Stromal cell of bone marrow (primary cell): ENCODE data around the gene RAB13.

Source experiments
- DNase-seq: peaks from one replicate; pipeline ENCODE4 v3.0.0-alpha.2; 2012; ENCODE audit warnings: low read depth

Gene RAB13

DNA sequence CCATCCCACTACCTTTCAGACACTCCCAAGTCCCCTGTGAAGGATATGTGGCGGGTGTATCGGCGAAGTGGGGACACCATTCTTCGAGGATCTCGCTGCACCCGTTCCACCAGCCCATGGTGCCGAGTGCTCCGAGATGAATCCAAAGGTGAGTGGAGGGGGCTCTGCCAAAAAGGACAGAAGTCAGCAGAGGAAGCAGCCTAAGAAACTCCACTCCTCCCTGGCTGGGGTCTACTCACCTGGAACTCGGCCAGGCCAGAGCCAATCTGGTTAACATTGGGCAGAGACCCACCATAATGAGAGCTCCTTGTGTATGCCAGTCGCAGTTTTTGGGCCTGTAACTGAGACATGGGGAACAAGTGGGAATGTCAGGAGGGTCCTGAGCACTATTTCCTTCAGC is 31.3 kb downstream of the RAB13 start:
- no peak for DNase-seq

DNA sequence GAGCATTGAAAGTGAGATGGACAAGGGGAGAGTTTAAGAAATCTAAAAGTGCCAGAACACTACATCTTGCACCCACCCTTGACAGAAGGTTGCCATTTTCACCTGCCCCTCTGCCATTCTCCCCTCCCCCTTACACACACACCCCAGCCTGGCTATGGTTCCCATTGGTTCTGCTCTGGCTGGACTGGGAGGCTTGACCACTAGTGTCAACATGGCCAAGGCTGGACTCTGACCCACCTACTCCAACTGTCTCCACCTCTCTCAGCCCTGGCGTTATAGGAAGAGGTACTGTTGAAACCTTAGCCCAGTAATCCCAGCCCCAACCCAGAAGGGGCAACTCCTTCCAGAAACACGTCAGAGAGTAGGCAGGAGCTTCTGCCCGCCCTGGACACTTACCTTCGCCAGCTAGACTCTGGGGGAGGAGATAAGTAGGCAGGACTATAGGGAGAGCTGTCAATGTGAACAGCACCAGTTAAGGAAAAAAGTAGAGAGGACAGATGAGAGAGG is 32.2 kb downstream of the RAB13 start:
- no peak for DNase-seq

DNA sequence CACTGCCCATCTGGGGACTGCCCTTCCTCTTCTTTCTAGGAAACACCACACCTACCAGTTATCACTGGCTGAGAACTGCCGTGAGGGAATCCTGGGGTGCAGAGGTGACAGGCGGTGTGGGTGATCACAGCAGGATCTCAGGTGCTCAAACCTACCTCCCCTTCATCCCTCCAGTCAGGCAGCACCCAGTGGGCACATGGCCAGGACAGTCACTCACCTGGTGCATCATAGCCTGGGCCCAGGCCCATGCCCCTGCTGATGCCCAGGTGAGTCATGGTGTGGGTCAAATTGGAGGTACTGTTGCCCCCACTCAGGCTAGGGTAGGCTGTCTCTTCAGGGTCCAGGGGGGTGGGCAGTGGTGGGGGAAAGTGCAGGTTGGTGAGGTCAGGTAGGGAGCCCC is 34.3 kb downstream of the RAB13 start:
- DNase-seq: no peak

DNA sequence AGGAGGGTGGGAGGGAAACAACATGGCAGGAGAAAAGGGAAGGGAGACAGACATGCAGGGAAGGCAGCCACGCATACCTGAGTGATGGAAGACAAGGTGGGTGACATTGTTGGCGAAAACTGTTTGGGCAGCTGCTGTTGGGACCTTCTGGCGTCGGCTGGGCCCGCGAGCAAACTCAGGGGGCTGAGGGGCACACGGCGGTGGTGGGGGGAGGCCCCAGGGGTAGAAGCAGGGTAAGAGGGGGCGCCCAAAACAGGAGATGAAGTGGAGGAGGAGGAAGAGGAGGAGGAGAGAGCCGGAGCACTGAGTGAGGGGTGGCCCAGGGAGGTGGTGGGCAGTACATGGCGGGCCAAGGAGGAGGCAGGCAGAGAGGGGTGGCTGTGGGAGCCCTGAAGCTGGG is 35.0 kb downstream of the RAB13 start:
- DNase-seq: no peak

DNA sequence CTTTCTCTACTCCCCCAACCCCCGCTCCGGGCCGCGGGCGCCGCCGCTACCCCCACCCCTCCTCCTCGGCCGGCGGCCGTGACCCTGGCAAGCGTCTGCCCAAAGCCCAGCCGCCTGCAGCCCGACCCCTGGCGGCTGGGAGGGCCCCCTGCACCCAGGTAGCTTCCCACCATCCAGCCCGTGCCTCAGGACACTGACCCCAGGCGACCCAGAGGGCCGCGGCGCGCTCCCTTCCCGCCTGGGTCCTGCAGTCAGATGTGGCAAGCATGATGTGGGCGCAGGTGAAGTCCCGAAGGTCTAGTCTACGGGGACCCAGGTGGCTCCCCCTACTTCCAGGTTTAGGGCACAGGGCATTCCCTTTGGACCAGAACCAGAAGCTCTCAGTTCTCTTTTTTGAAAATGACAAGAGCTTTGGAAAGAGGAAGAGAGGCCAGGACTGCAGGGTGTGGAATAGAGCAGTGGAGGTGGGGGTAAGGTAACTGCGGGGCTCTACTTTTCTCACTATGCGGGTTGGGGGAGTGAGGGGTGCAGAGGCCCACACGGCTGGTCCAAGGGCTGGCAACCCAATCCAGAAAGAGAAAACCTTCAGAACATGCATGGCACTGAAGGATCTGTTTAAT is 39.4 kb downstream of the RAB13 start, which contains the start of gene DENND4B:
TSS of gene DENND4B (minus strand) at position 97 of the 620 bp plus-strand sequence. CDS start 2,344 bp downstream, outside the sequence.
- DNase-seq: peak; percentile 59

DNA sequence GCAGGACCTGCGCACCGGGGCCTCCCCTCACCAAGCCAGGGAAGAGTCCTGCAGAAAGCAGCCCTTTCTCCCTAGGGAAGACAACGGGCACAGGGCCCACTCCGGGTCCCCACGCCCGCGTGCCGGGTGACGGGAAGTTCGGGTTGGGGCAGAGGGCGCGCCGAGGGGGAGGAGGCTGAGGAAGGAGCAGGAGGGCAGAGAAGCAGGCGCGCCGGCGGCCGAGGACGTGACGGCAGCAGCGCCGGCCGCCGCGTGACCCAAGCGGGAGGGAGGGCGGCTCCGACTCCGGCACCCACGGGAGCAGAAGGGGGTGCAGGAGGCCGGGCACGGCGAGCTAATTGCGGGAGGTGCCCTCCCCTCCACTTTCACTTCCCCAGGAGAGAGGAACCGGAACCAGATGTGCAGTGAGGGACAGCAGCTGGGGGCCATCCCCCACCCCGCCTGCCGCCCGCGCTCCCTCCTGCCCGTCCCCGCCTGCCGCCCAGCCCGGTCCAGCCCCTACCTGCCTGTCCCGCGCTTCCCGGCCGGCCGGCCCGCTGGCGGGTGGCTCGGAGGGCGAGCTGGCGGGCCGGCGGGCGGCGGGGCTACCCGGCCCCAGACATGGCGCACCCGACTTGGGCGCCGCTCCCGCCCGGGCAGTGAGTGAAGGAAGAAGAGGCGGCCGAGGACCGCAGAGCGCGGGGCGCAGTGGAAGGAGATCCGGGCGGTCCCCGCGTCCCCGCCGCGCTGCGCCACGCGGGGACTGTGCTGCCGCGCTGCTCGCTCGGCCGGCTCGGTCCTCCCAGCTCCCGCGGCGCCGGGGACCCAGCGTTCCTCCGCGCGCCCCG is 40.1 kb downstream of the RAB13 start:
- peak; percentile 56 for DNase-seq

DNA sequence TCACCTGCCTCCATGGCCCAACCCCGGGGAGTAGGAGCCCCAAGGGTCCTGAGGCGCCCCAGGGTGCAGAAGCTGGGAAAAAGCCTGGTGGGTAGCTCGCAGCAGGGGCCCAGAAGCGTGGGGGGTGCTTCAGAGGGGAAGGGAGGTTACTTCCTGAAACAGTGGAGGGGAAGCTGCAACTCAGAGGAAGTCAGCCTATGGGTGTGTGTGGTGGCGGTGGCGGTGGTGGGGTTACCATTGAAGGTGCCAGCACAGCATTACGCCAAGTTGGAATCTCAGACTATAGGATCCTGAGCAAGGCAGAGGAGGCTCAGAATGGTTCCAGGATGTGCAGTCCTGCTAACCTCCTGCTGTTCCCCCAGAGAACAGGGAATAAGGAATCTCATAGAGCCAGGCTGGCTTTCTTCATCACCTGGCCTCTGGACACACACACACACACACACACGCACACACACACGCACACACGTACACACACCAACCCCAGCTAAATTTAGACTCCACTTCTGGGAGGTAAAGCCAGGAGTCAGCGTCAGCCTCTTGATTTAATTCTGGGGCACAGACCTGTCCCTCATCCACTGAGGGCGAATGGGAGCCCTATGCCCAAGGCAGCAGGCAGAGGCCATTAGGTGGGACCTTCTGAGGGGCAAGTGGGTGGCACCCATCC is 40.9 kb downstream of the RAB13 start:
- no peak for DNase-seq

DNA sequence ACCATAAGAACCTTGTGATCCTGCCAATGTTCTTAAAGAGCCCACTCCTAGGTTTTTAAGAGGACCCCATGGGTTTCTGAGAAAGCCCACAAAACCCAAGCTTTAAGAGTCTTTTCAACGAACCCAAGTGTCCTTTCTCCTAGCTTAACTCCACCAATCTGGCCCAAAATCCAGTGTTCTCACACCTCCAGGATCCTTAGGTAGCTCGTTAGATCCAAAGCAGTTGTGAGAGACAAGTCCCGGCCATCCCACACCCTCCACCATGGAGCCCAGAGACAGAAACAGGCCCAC is 41.4 kb downstream of the RAB13 start:
- DNase-seq: no peak

DNA sequence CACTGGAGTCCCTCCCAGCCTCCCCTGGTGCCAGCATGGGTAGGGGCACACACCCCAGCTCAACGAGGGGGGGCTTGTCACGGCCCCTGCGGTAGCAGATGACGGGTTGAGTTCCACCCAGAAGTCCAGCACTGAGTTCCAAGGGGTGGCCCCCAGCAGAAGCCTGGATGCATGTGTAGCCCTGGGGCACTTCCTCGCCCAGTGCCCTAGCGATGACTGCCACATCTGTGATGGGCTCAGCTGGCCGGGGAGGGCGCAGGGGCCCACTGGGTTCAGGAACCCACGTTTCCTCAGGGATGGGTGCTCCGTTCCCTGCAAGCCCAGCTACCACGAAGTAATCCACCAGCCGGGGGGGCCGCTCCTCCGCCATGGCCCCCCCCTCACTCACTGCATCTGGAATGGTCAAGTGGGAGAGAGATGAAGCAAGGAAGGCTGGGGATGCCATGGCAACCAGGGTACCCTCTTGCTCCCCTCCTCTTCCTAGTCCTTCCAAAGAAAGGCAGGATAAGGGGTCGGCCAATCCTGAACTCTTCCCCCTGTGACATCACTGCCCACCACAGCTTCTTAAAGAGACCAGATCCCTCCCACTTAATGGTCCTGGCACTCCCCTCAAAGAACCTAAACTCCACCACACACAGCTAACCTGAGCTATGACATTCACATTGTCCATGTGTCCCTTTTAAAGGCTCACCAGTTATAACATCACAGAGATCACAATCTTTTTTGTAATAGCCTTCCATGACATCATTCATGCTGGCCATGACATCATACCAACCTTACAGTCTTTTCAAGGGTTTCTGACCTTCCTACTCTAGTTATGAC is 41.9 kb downstream of the RAB13 start:
- no peak for DNase-seq

DNA sequence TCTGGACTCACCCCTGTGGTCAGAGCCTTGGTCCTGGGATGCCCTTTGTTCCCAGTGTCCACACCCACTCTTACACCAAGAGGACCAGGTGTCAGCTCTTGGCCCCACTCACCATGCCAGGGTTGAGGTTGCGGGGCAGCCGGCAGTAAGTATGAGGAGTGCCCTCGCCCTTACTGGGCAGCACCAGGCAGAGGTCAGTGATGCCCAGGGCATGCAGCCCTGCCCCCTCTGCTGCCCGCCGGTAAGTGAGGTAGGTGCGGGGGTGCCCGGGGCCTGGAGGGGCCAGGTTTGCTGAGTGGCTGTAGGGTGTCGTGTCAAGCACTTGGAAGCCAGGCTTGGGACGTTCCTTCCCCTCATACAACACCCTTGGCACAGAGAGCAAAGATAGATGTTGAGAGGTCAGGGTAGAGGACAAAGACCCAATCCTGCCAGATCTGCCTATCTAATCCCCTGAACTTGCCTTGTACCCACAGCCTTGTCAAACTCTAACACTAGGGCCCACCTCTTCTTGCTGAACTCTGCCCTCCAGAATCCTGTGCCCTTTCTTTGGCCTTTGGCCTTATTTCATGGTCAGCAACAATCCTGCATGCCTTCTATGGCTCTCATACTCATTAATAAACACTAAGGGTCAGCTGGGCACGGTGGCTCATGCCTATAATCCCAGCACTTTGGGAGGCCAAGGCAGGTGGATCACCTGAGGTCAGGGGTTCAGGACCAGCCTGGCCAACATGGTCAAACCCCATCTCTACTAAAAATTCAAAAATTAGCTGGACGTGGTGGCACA is 43.2 kb downstream of the RAB13 start:
- DNase-seq: no peak

DNA sequence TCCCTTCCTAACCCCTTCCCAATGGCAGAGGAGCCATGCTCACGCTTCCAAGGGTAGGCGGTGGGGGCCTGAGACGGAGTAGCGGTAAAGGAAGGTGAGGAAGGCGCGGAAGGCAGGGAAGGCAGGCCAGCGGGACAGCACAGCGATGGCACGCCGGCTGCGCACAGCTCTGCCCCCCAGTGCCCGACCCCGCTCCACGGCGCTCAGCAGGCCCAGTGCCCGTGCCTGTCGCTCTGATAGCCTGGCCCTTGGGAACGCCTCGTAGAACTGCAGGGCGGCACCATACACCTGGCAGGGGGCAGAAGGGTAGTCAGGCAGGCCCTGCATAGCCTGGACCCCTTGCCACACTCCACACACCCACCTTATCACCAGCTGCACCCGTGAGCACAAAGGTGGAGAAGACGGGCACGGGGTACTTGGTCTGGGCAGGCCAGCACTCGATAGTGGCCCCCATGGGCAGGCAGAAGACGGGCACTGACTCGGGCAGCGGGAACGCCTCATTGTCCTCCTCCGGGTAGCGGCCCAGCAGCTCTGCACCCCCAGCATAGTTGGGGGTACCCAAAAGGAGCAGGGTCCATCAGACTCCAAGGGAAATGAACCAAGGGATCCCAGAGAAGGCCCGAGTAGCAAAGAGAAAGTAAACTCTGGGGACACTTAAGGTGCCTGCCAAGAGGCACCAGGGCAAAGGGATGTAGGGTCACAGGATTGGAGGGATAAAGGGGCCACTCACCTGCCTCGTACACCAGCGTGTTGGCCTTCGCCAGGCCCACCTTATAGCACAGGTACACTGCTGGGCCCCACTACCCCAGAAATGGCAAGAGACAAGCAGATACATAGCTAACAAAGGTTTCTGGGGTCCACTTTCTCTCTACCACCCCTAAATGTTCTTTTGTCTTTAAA is 44.1 kb downstream of the RAB13 start:
- no peak for DNase-seq

DNA sequence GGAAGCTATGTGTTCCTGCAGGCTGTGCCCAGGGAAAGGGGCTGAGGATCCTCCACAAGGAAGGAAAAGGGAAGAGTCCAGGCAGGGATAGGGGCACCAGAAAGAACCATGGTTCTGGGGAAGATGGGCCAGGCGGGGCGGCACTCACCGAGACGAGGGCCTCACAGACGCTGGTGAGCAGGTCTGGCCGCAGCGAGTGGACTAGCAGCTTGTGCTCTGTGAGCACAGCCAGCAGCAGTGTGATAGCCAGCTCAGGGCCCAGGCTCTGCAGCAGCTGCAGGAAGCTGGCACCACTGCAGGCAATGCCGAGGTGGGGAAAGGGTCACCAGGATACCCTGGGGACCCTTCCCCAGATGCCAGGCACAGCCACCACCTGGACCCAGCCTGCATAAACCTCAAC is 45.4 kb downstream of the RAB13 start:
- DNase-seq: no peak

DNA sequence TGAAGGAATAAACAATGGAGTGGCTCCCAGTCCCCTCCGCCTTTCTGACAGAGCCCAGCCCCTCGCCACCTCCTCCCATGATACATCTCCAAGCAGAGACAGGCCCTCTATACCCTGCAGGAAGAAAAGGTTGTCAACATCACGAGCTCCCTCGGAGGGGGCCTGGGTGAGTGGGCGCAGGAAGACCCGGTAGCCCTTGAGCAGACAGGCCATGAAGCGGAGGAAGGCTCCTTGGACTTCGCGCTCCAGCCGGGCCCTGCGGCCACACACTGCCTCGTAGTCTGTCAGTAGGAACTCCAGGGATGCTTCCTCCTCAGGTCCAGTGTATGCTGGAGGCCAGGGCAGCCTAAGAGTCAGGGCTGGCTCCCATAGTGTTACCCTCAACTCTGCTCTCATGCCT is 46.7 kb downstream of the RAB13 start:
- no peak for DNase-seq

DNA sequence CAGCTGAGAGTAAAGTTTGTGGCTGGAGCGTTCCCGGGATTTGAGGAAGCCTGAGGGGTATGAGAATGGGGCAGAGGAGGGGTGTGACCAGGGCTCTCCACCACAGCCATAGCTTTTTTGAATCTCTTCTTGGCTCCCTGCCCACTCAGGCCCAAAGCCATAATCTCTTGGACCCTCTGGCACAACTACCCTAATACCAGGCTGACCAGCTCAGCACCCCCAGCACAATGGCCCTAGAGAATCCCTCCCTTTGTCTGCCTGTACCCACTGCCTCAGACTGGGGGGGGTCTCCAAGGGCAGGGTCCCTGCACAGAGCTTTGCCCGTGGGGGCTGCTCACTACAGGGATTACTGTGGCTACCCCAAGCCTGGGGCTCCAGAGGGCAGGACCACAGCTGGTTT is 47.1 kb downstream of the RAB13 start:
- no peak for DNase-seq

DNA sequence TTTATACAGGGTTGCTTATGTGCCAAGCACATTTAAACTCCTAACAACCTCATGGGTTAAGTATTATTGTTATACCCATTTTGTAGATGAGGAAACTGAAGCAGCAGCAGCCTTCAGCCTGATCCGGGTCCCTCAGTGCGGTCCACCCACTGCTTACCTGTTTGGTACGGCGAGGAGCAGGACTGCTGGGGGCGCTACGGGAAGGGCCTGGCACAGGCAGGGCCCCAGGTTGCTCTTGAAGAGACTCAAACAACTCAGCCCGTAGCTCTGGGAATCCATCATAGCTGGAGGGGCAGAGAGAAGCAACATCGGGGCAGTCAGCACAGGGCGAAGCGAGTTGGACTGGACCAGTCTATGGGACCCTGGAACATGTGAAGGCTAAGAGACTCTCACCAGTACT is 48.8 kb downstream of the RAB13 start:
- no peak for DNase-seq

DNA sequence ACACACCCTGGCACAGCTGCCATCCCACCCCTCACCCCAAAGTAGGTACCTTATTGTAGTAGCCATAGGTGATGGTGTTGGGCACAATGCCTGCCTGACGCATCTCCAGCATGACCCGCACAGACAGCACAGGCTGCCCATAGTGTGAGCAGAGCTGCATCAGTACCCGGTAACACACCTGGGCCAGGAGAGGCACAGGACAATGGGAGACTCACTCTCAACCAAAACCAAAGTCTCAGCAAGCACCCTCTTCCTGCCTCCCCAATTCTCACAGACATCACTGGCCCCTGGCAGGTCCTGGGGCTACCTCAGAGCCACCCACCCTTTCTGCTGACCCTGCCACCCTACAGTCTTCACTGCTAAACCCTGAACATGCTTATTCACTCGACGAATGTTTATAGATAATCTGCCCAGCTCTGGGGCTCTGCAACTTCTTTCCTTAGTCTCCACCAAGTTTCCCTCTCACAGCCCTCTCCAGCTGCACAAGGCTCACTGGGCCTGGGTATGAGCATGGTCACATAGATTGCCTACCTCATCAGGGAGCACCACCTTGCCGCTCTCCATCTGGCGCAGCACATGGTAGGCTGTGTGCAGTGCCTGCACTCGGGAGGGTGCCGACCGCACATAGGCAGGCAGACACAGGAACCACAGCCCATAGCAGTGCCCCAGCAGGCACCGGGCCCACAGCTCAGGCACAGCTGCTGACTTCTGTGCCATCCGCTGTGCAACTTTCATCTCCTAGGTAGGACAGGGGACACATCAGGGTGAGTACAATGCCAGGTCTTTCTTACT is 49.9 kb downstream of the RAB13 start:
- no peak for DNase-seq

DNA sequence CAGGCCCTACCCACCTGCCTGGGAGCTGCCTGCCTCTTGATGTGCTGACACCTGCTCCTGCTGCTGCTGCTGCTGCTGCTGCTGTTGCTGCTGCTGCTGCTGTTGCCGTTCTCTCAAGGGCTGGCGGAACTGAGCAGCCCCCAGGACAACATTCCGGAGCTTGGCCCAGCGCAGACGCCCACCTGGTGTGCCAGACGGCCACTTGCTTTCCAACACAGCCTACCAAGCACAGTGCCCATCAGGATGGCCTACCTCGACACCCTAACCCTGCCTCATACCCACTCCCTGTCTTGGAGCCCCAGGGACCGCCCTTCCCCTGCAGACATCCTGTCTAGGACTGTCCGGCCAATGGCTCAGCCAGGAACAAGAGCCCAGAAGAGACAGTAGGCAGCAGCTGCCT is 51.4 kb downstream of the RAB13 start:
- no peak for DNase-seq

DNA sequence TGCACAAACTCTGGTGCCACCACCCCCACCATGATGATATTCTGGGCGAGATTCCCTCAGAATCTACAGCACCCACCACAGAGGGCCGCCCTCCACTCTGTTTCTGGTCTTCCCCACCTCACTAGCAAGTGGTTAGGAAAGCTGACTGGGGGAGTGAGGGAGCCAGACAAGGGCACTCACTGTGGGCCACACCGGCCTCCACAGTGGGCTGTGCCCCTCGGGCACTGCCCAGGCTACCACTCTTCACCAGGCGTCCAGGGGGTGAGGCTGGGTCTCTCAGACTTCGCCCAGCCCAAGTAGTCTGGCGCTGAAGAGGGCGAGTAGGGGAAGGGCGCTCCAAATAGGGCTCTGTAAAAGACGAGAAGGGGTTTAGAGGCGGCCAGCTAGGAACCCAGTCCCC is 52.2 kb downstream of the RAB13 start:
- DNase-seq: no peak

DNA sequence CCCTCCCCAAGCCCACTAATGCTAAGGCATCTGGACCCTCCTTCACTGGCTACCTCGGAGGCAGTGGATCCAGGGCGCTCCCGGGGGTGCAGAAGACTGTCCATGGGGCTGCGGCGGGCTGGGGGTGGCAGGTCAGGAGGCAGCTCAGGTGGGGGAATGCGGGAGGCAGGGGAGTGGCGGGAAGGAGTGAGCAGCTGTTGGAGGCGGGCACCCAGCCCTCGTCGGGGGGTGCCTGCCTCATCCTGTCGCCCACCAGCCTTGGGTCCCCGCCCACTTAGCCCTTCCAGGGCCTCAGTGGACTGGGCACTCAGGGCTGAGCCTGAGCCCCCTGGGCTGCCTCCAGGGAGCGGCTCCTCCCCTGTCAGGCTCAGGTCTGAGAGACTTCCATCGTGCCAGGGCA is 52.7 kb downstream of the RAB13 start:
- DNase-seq: no peak
